ENCODE results near the gene SLC13A1. TPM values are rescaled to one million over a fixed set of nuclear protein-coding genes. Genes with fewer than 3 reads are reported as not detected.
A peak's percentile ranks its signal among the peaks of the same experiment; 100 is the strongest.

The SLC13A1 gene
- polyA plus RNA-seq, 1 donor, result 1.7 TPM

GRCh38 chr7:123157606-123158005, 42.2 kb downstream of the SLC13A1 start:
- H3K27me3 ChIP-seq (ENCODE audit: control insufficient read depth, insufficient read depth, low read length), result no peaks in the 10 kb centered on the region
- no peak for DNase-seq
- H3K27ac ChIP-seq (ENCODE audit: low read length), result no peak overlapping the region
- no peak overlapping the region for H3K4me3 ChIP-seq (ENCODE audit: low read length)
- peaks cover 3% of the 10 kb centered on the region for H3K36me3 ChIP-seq (ENCODE audit: control insufficient read depth, insufficient read depth, low read length)
- no peaks in the 10 kb centered on the region for H3K9me3 ChIP-seq (ENCODE audit: control insufficient read depth, low read depth, low read length)
- no peaks in the 10 kb centered on the region for H3K4me1 ChIP-seq (ENCODE audit: control insufficient read depth, insufficient read depth, low read length)

- DNase-seq, result no peak
- 100% methylated on average over 2 of the region's 7 CpGs for WGBS (ENCODE audit: insufficient coverage, low lambda C conversion rate)
- Histone ChIP-seq H3K9me3 (ENCODE audit: control insufficient read depth, low read depth, low read length) (no peaks in the 10 kb centered on the region), H3K4me3 (ENCODE audit: low read length) (no peak overlapping the region), H3K4me1 (ENCODE audit: control insufficient read depth, insufficient read depth, low read length) (no peaks in the 10 kb centered on the region), H3K36me3 (ENCODE audit: control insufficient read depth, insufficient read depth, low read length) (peaks cover 3% of the 10 kb centered on the region), H3K27ac (ENCODE audit: low read length) (no peak overlapping the region), H3K27me3 (ENCODE audit: control insufficient read depth, insufficient read depth, low read length) (no peaks in the 10 kb centered on the region)
Measured at GRCh38 chr7:123155571-123155970, 44.2 kb downstream of the SLC13A1 start.

- Histone ChIP-seq H3K27ac (ENCODE audit: low read length) (no peak overlapping the region), H3K4me1 (ENCODE audit: control insufficient read depth, insufficient read depth, low read length) (no peaks in the 10 kb centered on the region), H3K9me3 (ENCODE audit: control insufficient read depth, low read depth, low read length) (no peaks in the 10 kb centered on the region), H3K4me3 (ENCODE audit: low read length) (no peak overlapping the region), H3K36me3 (ENCODE audit: control insufficient read depth, insufficient read depth, low read length) (peaks cover 3% of the 10 kb centered on the region), H3K27me3 (ENCODE audit: control insufficient read depth, insufficient read depth, low read length) (no peaks in the 10 kb centered on the region)
- peak; percentile 71 to 74 for DNase-seq
- WGBS (ENCODE audit: insufficient coverage, low lambda C conversion rate), result 0% methylated on average over 1 of the region's 3 CpGs
Measured at GRCh38 chr7:123154231-123154860, 45.4 kb downstream of the SLC13A1 start.

DNA sequence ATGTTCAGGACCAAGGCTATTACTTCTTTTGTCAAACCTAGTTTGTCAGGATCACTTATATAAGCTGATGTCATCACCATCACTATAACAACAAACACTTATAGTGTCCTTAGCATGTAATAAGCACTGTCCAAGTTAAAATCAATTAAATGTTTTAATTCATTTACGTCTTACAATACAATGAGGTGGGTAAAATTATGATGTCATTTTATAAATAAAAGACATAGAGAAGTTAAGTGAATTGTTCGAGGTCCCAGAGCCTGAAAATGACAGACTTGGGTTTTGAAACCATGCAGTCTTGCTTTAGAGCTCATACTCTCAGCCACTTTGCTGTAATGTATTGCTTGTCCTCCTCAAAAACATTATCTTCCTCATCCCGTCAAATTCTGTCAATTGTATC, 48.3 kb downstream of the SLC13A1 start:
- no peak for DNase-seq
- no peaks in the 10 kb centered on the region for H3K4me1 ChIP-seq (ENCODE audit: control insufficient read depth, insufficient read depth, low read length)
- 100% methylated on average over 2 of the region's 3 CpGs for WGBS (ENCODE audit: insufficient coverage, low lambda C conversion rate)

DNA sequence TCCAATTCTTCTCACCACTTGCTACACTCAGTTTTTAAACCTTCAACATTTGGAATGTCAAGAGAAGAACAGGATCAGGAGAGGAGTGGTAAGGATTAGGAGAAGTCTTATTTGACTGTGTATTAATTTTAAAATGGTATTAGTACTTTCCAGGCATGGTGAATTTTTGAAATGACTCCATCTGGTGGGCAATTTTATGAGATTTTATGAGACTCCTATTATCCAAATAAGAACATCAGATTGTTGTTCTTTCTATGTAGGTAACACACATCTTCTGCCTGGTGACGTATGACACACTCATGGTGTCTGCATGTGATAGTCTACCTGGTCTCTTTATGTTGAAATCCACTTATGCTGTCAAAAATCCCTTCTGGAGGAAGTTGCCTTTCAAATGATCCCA, 51.0 kb downstream of the SLC13A1 start:
- H3K27ac ChIP-seq (ENCODE audit: low read length), result no peak overlapping the region
- H3K27me3 ChIP-seq (ENCODE audit: control insufficient read depth, insufficient read depth, low read length), result no peaks in the 10 kb centered on the region
- DNase-seq, result no peak
- WGBS (ENCODE audit: insufficient coverage, low lambda C conversion rate), result no CpG with 5 or more reads among the region's 1 CpG
- no peaks in the 10 kb centered on the region for H3K9me3 ChIP-seq (ENCODE audit: control insufficient read depth, low read depth, low read length)
- H3K36me3 ChIP-seq (ENCODE audit: control insufficient read depth, insufficient read depth, low read length), result peaks cover 2% of the 10 kb centered on the region
- H3K4me1 ChIP-seq (ENCODE audit: control insufficient read depth, insufficient read depth, low read length), result no peaks in the 10 kb centered on the region
- no peak overlapping the region for H3K4me3 ChIP-seq (ENCODE audit: low read length)

More for the DNA sequence above, 48.3 kb downstream of the SLC13A1 start:
- no peaks in the 10 kb centered on the region for H3K9me3 ChIP-seq (ENCODE audit: control insufficient read depth, low read depth, low read length)
- no peak overlapping the region for H3K4me3 ChIP-seq (ENCODE audit: low read length)
- no peak overlapping the region for H3K27ac ChIP-seq (ENCODE audit: low read length)
- H3K27me3 ChIP-seq (ENCODE audit: control insufficient read depth, insufficient read depth, low read length), result no peaks in the 10 kb centered on the region
- H3K36me3 ChIP-seq (ENCODE audit: control insufficient read depth, insufficient read depth, low read length), result no peaks in the 10 kb centered on the region

DNA sequence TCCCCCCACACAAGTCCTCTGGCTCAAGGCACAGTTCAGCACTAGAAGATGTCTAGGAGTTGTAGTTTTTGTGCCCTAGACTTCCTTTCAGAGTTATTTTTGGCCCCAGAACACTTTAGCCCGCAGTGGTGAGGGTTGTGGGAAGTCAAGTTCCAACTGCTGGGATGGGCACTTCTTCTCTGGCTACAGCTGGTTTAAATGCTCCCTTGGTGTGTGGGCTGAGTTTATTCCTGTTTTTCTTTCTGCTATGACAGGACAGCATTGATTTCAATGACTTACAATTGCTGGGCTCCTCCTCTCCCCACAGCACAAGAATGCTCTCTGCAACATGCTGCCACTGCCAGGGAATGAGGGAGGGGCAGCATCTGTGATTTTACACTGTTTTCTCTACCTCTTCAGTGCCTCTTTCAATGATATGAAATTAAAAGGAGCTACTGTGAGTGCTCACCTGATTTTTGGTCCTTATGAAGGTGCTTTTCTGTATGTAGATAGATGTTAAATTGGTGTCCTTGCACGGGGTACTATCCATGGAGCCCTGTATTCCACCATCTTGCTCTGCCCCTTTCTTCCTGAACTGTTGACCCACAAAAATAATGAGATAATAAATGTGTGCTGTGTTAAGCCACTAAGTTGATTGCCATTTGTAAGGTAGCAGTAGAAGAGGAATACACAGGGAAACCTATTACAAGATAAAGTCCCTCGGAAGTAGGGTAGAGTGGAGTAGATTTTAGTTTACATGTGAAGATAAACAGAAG, 56.3 kb downstream of the SLC13A1 start:
- 57% methylated on average over 1 of the region's 3 CpGs for WGBS (ENCODE audit: insufficient coverage, low lambda C conversion rate)
- no peaks in the 10 kb centered on the region for H3K4me1 ChIP-seq (ENCODE audit: control insufficient read depth, insufficient read depth, low read length)

GRCh38 chr7:123140561-123140960, 59.2 kb downstream of the SLC13A1 start:
- Histone ChIP-seq H3K36me3 (ENCODE audit: control insufficient read depth, insufficient read depth, low read length) (peaks cover 11% of the 10 kb centered on the region), H3K4me1 (ENCODE audit: control insufficient read depth, insufficient read depth, low read length) (no peaks in the 10 kb centered on the region), H3K27ac (ENCODE audit: low read length) (no peak overlapping the region), H3K4me3 (ENCODE audit: low read length) (no peak overlapping the region), H3K9me3 (ENCODE audit: control insufficient read depth, low read depth, low read length) (no peaks in the 10 kb centered on the region), H3K27me3 (ENCODE audit: control insufficient read depth, insufficient read depth, low read length) (no peaks in the 10 kb centered on the region)
- DNase-seq, result no peak

More for the DNA sequence above, 56.3 kb downstream of the SLC13A1 start:
- DNase-seq, result no peak
- H3K9me3 ChIP-seq (ENCODE audit: control insufficient read depth, low read depth, low read length), result no peaks in the 10 kb centered on the region
- H3K4me3 ChIP-seq (ENCODE audit: low read length), result no peak overlapping the region
- no peak overlapping the region for H3K27ac ChIP-seq (ENCODE audit: low read length)
- no peaks in the 10 kb centered on the region for H3K27me3 ChIP-seq (ENCODE audit: control insufficient read depth, insufficient read depth, low read length)
- peaks cover 11% of the 10 kb centered on the region for H3K36me3 ChIP-seq (ENCODE audit: control insufficient read depth, insufficient read depth, low read length)

DNA sequence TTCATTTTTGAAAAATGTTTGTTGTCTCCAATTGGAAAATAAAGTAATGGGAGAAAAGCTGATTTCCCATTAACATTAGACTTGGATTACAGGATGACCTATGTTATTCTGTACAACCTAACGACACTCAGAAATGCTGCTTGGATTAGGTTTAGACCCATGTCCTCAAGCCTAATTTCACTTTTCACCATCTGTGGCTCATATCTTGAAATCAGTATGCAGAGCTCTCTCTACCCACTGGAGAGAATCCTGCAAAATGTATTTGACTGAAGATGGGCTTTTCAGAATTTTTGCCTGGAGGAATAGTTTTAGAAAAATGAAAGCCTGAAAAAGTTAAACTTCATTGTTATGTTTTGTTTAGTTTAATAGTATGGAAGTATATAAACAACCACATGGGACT, 63.8 kb downstream of the SLC13A1 start:
- H3K27me3 ChIP-seq (ENCODE audit: control insufficient read depth, insufficient read depth, low read length), result no peaks in the 10 kb centered on the region
- H3K9me3 ChIP-seq (ENCODE audit: control insufficient read depth, low read depth, low read length), result no peaks in the 10 kb centered on the region
- H3K4me1 ChIP-seq (ENCODE audit: control insufficient read depth, insufficient read depth, low read length), result no peaks in the 10 kb centered on the region
- WGBS (ENCODE audit: insufficient coverage, low lambda C conversion rate), result no CpG with 5 or more reads among the region's 1 CpG
- peaks cover 2% of the 10 kb centered on the region for H3K36me3 ChIP-seq (ENCODE audit: control insufficient read depth, insufficient read depth, low read length)
- no peak overlapping the region for H3K27ac ChIP-seq (ENCODE audit: low read length)
- no peak overlapping the region for H3K4me3 ChIP-seq (ENCODE audit: low read length)
- DNase-seq, result no peak

GRCh38 chr7:123133924-123134323, 65.8 kb downstream of the SLC13A1 start:
- DNase-seq, result no peak
- H3K4me1 ChIP-seq (ENCODE audit: control insufficient read depth, insufficient read depth, low read length), result no peaks in the 10 kb centered on the region
- H3K36me3 ChIP-seq (ENCODE audit: control insufficient read depth, insufficient read depth, low read length), result peaks cover 2% of the 10 kb centered on the region
- no peak overlapping the region for H3K27ac ChIP-seq (ENCODE audit: low read length)
- H3K4me3 ChIP-seq (ENCODE audit: low read length), result no peak overlapping the region
- no peaks in the 10 kb centered on the region for H3K9me3 ChIP-seq (ENCODE audit: control insufficient read depth, low read depth, low read length)
- no peaks in the 10 kb centered on the region for H3K27me3 ChIP-seq (ENCODE audit: control insufficient read depth, insufficient read depth, low read length)
- WGBS (ENCODE audit: insufficient coverage, low lambda C conversion rate), result no CpG with 5 or more reads among the region's 5 CpGs

DNA sequence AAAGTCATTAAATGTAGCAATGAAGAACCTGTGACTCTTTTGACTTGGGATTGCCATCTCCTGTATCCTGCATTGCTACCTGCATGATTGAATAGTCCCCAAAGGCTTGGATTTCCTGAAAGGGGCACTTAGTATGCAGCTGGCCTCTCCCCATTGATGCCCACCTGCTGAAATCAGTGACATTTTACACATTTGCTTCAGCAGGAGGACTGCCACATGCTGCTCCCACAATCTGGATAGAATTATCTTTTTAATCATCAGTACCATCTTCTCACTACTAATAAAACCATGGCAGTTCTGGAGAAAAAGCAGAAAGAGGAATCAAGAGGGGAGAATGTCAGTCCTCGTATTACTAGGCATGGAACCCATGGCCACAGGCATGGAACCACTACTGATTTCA, 67.8 kb downstream of the SLC13A1 start:
- WGBS (ENCODE audit: insufficient coverage, low lambda C conversion rate), result no CpG with 5 or more reads among the region's 1 CpG
- Histone ChIP-seq H3K36me3 (ENCODE audit: control insufficient read depth, insufficient read depth, low read length) (peaks cover 2% of the 10 kb centered on the region), H3K9me3 (ENCODE audit: control insufficient read depth, low read depth, low read length) (no peaks in the 10 kb centered on the region), H3K27ac (ENCODE audit: low read length) (no peak overlapping the region), H3K4me1 (ENCODE audit: control insufficient read depth, insufficient read depth, low read length) (no peaks in the 10 kb centered on the region), H3K4me3 (ENCODE audit: low read length) (no peak overlapping the region), H3K27me3 (ENCODE audit: control insufficient read depth, insufficient read depth, low read length) (no peaks in the 10 kb centered on the region)
- no peak for DNase-seq

- 20% methylated on average over 2 of the region's 2 CpGs for WGBS (ENCODE audit: insufficient coverage, low lambda C conversion rate)
- Histone ChIP-seq H3K9me3 (ENCODE audit: control insufficient read depth, low read depth, low read length) (no peaks in the 10 kb centered on the region), H3K36me3 (ENCODE audit: control insufficient read depth, insufficient read depth, low read length) (peaks cover 2% of the 10 kb centered on the region), H3K4me1 (ENCODE audit: control insufficient read depth, insufficient read depth, low read length) (no peaks in the 10 kb centered on the region), H3K27me3 (ENCODE audit: control insufficient read depth, insufficient read depth, low read length) (no peaks in the 10 kb centered on the region), H3K4me3 (ENCODE audit: low read length) (no peak overlapping the region), H3K27ac (ENCODE audit: low read length) (no peak overlapping the region)
- no peak for DNase-seq
Measured at GRCh38 chr7:123131556-123131955, 68.2 kb downstream of the SLC13A1 start.
